GM23248 (cell line): ENCODE measurements around the gene UBQLN4. TPM values are rescaled to one million over a fixed set of nuclear protein-coding genes. Genes with fewer than 3 reads are reported as not detected.
A peak's percentile ranks its signal among the peaks of the same experiment; 100 is the strongest.

Source experiments
- DNase-seq: peaks from one replicate; pipeline ENCODE4 v3.0.0-alpha.2; 2015
- H2AFZ ChIP-seq: fragments of 200-600 bp; sonication (generic); 2 replicates; pipeline ENCODE4 v1.6.1; 2016; ENCODE audit warnings: antibody characterized with exemption
- H3F3A ChIP-seq: fragments of 200-600 bp; sonication (generic); 2 replicates; pipeline ENCODE4 v1.6.1; 2016; ENCODE audit warnings: mild to moderate bottlenecking, antibody characterized with exemption, mixed run types; ENCODE audit not compliant: insufficient read depth
- H3K27ac ChIP-seq: fragments of 200-600 bp; sonication (generic); 2 replicates; pipeline ENCODE4 v1.5.1; 2016; ENCODE audit warnings: mild to moderate bottlenecking
- H3K27me3 ChIP-seq: fragments of 200-600 bp; sonication (generic); replicated peaks from 2 replicates; pipeline ENCODE4 v1.6.1; 2016; ENCODE audit warnings: mild to moderate bottlenecking; ENCODE audit not compliant: insufficient read depth
- H3K36me3 ChIP-seq: fragments of 200-600 bp; sonication (generic); 2 replicates; pipeline ENCODE4 v1.6.1; 2016; ENCODE audit warnings: low read depth, mild to moderate bottlenecking
- H3K4me1 ChIP-seq: fragments of 200-600 bp; sonication (generic); 2 replicates; pipeline ENCODE4 v1.6.1; 2016; ENCODE audit warnings: mild to moderate bottlenecking; ENCODE audit not compliant: insufficient read depth
- H3K4me2 ChIP-seq: fragments of 200-600 bp; sonication (generic); one replicate; pipeline ENCODE4 v1.6.1; 2016; ENCODE audit warnings: mild to moderate bottlenecking; ENCODE audit not compliant: unreplicated experiment
- H3K4me3 ChIP-seq: fragments of 200-600 bp; sonication (generic); 2 replicates; pipeline ENCODE4 v1.5.1; 2016; ENCODE audit warnings: mild to moderate bottlenecking
- H3K79me2 ChIP-seq: fragments of 200-600 bp; sonication (generic); 2 replicates; pipeline ENCODE4 v1.6.1; 2016; ENCODE audit warnings: mild to moderate bottlenecking; ENCODE audit not compliant: insufficient read depth
- H3K9ac ChIP-seq: fragments of 200-600 bp; sonication (generic); 2 replicates; pipeline ENCODE4 v1.6.1; 2016; ENCODE audit warnings: mild to moderate bottlenecking
- H3K9me2 ChIP-seq: fragments of 200-600 bp; sonication (generic); 2 replicates; pipeline ENCODE4 v1.6.1; 2016; ENCODE audit warnings: mixed run types, mild to moderate bottlenecking, moderate library complexity; ENCODE audit not compliant: insufficient read depth
- H3K9me3 ChIP-seq: fragments of 200-600 bp; sonication (generic); one replicate; pipeline ENCODE4 v1.6.1; 2017; ENCODE audit warnings: low read depth
- H4K20me1 ChIP-seq: fragments of 200-600 bp; sonication (generic); 2 replicates; pipeline ENCODE4 v1.6.0; 2016; ENCODE audit not compliant: insufficient read depth
- EZH2 ChIP-seq: fragments of 200-600 bp; sonication (generic); IDR thresholded peaks from 2 replicates; pipeline ENCODE4 v1.6.1; 2018; ENCODE audit warnings: antibody characterized with exemption, mild to moderate bottlenecking; ENCODE audit not compliant: insufficient read depth, poor library complexity, severe bottlenecking
- EZH2phosphoT487 ChIP-seq: fragments of 200-600 bp; sonication (generic); IDR thresholded peaks from 2 replicates; pipeline ENCODE4 v1.6.1; 2018; ENCODE audit warnings: antibody characterized with exemption, moderate library complexity, mild to moderate bottlenecking, low read depth; ENCODE audit not compliant: insufficient read depth
- WGBS, 2 experiments: methylation state at CpG; one replicate each; pipeline ENCODE4 v1.1.6; 2015 to 2017; ENCODE audit warnings: low lambda C conversion rate in 2 of 2, low coverage in 1 of 2; ENCODE audit errors: missing lambda C conversion rate in 2 of 2; 5-methylcytosine and 5-hydroxymethylcytosine counted together
- in situ Hi-C: fragments of 300-500 bp; cut with MboI; formaldehyde crosslinking; loops from 2 replicates; pipeline ENCODE4 v1.15.0; 2020
- polyA plus RNA-seq: library from polyadenylated mRNA; unstranded; fragments of >200 nt; fragmentation: Nextera tagmentation; extraction: Ambion mirVana; gene quantifications from 2 replicates; pipeline ENCODE4 v1.2.1, GENCODE V29; 2016
- total RNA-seq: library from RNA; depleted of rRNA; stranded (reverse); fragments of >200 nt; shearing (Covaris generic); gene quantifications from 2 replicates; pipeline ENCODE4 v1.2.3, GENCODE V29; 2014

The UBQLN4 gene
- total and polyA plus RNA-seq, 2 experiments from 2014 or later, result 9.9 to 18.4 TPM

GRCh38 chr1:156009404-156009803 lies 44.2 kb downstream of the UBQLN4 start:
- peaks cover 55% of the 10 kb centered on the region for H3F3A ChIP-seq
- H4K20me1 ChIP-seq, result 0 out of 2 replicates have a peak, but pooled peaks cover 4% of the 10 kb centered on the region
- no peak for DNase-seq
- H3K9me2 ChIP-seq, result no peaks in the 10 kb centered on the region
- no peaks in the 10 kb centered on the region for H3K4me1 ChIP-seq
- 36 to 45% methylated on average over 3 of the region's 3 CpGs for WGBS, 2 experiments
- H3K36me3 ChIP-seq, result peaks cover 47% of the 10 kb centered on the region
- no peak overlapping the region for H2AFZ ChIP-seq
- no peak for TF ChIP-seq EZH2
- no peak for TF ChIP-seq EZH2phosphoT487
- H3K27ac ChIP-seq, result no peak overlapping the region
- H3K9me3 ChIP-seq, result no peaks in the 10 kb centered on the region
- H3K4me3 ChIP-seq, result no peak overlapping the region
- no peaks in the 10 kb centered on the region for H3K27me3 ChIP-seq
- no peak overlapping the region for H3K4me2 ChIP-seq
- in situ Hi-C loops, result no loop called here
- H3K9ac ChIP-seq, result no peak overlapping the region
- peaks cover 25% of the 10 kb centered on the region; the same call in 1 of the 2 replicates for H3K79me2 ChIP-seq

GRCh38 chr1:156006666-156007376 lies 46.8 kb downstream of the UBQLN4 start:
- H3K36me3 ChIP-seq, result peaks cover 23% of the 10 kb centered on the region
- H3K9me2 ChIP-seq, result no peaks in the 10 kb centered on the region
- in situ Hi-C loops, result no loop called here
- H3K4me2 ChIP-seq, result no peak overlapping the region
- H2AFZ ChIP-seq, result no peak overlapping the region
- no peaks in the 10 kb centered on the region for H3K27me3 ChIP-seq
- no peak for DNase-seq
- H3K9ac ChIP-seq, result no peak overlapping the region
- H3K27ac ChIP-seq, result no peak overlapping the region
- WGBS, 2 experiments, result 60 to 67% methylated on average over 6 to 7 of the region's 7 CpGs
- H3K79me2 ChIP-seq, result peaks cover 4% of the 10 kb centered on the region; the same call in 1 of the 2 replicates
- H3K9me3 ChIP-seq, result no peaks in the 10 kb centered on the region
- TF ChIP-seq EZH2 (no peak), EZH2phosphoT487 (no peak)
- no peaks in the 10 kb centered on the region for H4K20me1 ChIP-seq
- no peaks in the 10 kb centered on the region; the same call in 1 of the 2 replicates for H3K4me1 ChIP-seq
- H3F3A ChIP-seq, result peaks cover 44% of the 10 kb centered on the region
- H3K4me3 ChIP-seq, result no peak overlapping the region

- Histone ChIP-seq H3K4me2 (no peak overlapping the region), H3K4me1 (no peaks in the 10 kb centered on the region; the same call in 1 of the 2 replicates), H3K4me3 (no peak overlapping the region), H3K27ac (no peak overlapping the region), H3K27me3 (no peaks in the 10 kb centered on the region), H4K20me1 (no peaks in the 10 kb centered on the region), H3K9me2 (no peaks in the 10 kb centered on the region), H2AFZ (no peak overlapping the region), H3F3A (peaks cover 27% of the 10 kb centered on the region), H3K9me3 (no peaks in the 10 kb centered on the region), H3K79me2 (no peaks in the 10 kb centered on the region), H3K9ac (no peak overlapping the region), H3K36me3 (peaks cover 6% of the 10 kb centered on the region)
- WGBS, 2 experiments, result 86 to 91% methylated on average over 4 of the region's 4 CpGs
- in situ Hi-C loops, result no loop called here
- peak; percentile 23 for DNase-seq
- TF ChIP-seq EZH2phosphoT487, result no peak
- TF ChIP-seq EZH2, result no peak
Observed at GRCh38 chr1:156004843-156005584, 48.6 kb downstream of the UBQLN4 start.

- Histone ChIP-seq H3K9me3 (no peaks in the 10 kb centered on the region), H3K4me1 (no peaks in the 10 kb centered on the region; the same call in 1 of the 2 replicates), H3F3A (peaks cover 17% of the 10 kb centered on the region), H3K9ac (no peak overlapping the region), H3K4me3 (no peak overlapping the region), H2AFZ (no peak overlapping the region), H4K20me1 (no peaks in the 10 kb centered on the region), H3K79me2 (no peaks in the 10 kb centered on the region), H3K27ac (no peak overlapping the region), H3K27me3 (no peaks in the 10 kb centered on the region), H3K9me2 (no peaks in the 10 kb centered on the region), H3K4me2 (no peak overlapping the region), H3K36me3 (no peaks in the 10 kb centered on the region)
- no peak for TF ChIP-seq EZH2
- TF ChIP-seq EZH2phosphoT487, result no peak
- WGBS, 2 experiments, result 44 to 50% methylated on average over 2 of the region's 2 CpGs
- DNase-seq, result no peak
- in situ Hi-C loops, result no loop called here
Observed at GRCh38 chr1:156003923-156004188, 49.7 kb downstream of the UBQLN4 start.
